ENCODE data around the gene HSPE1. TPM values are rescaled to one million over a fixed set of nuclear protein-coding genes. Genes with fewer than 3 reads are reported as not detected.

The HSPE1 gene
- total and polyA plus RNA-seq, 2 of the 8 experiments (the other 6 are each of a cell fraction or from before 2014, with no cell fraction given) = 206 to 377 TPM

DNA sequence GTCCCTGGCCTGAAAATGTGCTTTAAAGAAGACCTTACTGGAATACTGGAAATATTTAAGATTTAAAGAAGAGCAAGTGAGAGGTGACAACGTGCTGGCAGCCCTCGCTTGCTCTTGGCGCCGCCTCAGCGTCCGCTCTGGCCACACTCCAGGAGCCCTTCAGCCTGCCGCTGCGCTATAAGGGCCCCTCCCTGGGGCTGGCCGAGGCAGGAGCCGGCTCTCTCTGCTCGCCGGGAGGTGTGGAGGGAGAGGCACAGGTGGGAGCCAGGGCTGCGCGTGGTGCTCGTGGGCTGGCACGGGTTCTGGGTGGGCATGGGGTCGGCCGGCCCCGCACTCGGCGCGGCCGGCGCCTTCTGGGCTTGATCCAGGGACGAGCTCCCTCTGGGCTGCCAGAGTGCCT, 49.7 kb upstream of the HSPE1 start:
- no peak for FAIRE-seq
- Histone ChIP-seq H3K4me2 (ENCODE audit: insufficient read depth in 1 of 2, low read depth in 2 of 2, low read length in 2 of 2) (no peak overlapping the region), H3K79me2 (ENCODE audit: control insufficient read depth in 1 of 2, insufficient read depth in 2 of 2, low read length in 2 of 2) (peaks cover 9 to 15% of the 10 kb centered on the region in 2 experiments), H3K27me3 (replicated peaks in 1 of 4; ENCODE audit: control insufficient read depth in 3 of 4, extremely low read depth in 1 of 4, insufficient read depth in 3 of 4, low read length in 3 of 4) (no peaks in the 10 kb centered on the region), H2BK20ac (ENCODE audit: low read length) (no peak overlapping the region), H2BK5ac (ENCODE audit: low read depth, low read length) (no peak overlapping the region), H3K56ac (replicated peaks; ENCODE audit: insufficient read length, low read depth, low read length) (no peak overlapping the region), H3K23ac (ENCODE audit: insufficient read length) (no peak overlapping the region), H3K4ac (replicated peaks; ENCODE audit: insufficient read length, low read depth, low read length) (no peak overlapping the region), H2BK120ac (replicated peaks; ENCODE audit: low read depth, low read length) (no peak overlapping the region), H3K4me3 (ENCODE audit: extremely low read depth in 1 of 4, insufficient read depth in 2 of 4, low read depth in 3 of 4, low read length in 4 of 4) (no peak overlapping the region), H4K8ac (ENCODE audit: extremely low read depth, insufficient read depth, low read length) (peak overlapping the region; percentile 79), H3K36me3 (ENCODE audit: control insufficient read depth in 2 of 4, insufficient read depth in 4 of 4, low read length in 3 of 4) (no peaks in the 10 kb centered on the region), H3K9ac (replicated peaks in 1 of 4; ENCODE audit: extremely low read depth in 1 of 4, low read depth in 3 of 4, low read length in 3 of 4) (no peak overlapping the region), H3K23me2 (ENCODE audit: low read depth, low read length) (peaks cover 3% of the 10 kb centered on the region), H4K91ac (replicated peaks; ENCODE audit: insufficient read length, low read length) (no peak overlapping the region), H2BK12ac (ENCODE audit: low read depth, low read length) (no peak overlapping the region), H4K20me1 (replicated peaks in 1 of 2; ENCODE audit: control insufficient read depth in 1 of 2, insufficient read depth in 2 of 2, low read length in 2 of 2) (peaks cover 0 to 2% of the 10 kb centered on the region in 2 experiments), H4K5ac (ENCODE audit: insufficient read length, low read depth, low read length) (no peak overlapping the region), H3K79me1 (ENCODE audit: low read depth, low read length) (peaks cover 2% of the 10 kb centered on the region), H2AFZ (ENCODE audit: low read length) (no peak overlapping the region), H3K9me3 (ENCODE audit: insufficient read depth in 2 of 2, low read depth in 1 of 2, low read length in 1 of 2) (peaks cover 0 to 3% of the 10 kb centered on the region in 2 experiments; a peak in 1 of 4 replicates), H3K27ac (ENCODE audit: low read depth, low read length) (no peak overlapping the region), H3K18ac (ENCODE audit: extremely low read depth, low read length) (no peak overlapping the region), H3K14ac (ENCODE audit: insufficient read length) (no peak overlapping the region), H3K4me1 (replicated peaks in 1 of 4; ENCODE audit: control insufficient read depth in 3 of 4, insufficient read depth in 4 of 4, low read length in 3 of 4) (peaks cover 0 to 5% (median 0%) of the 10 kb centered on the region in 4 experiments; a peak in 2 of 7 replicates), H2BK15ac (ENCODE audit: low read length) (no peak overlapping the region), H2AK5ac (ENCODE audit: low read depth, low read length) (no peak overlapping the region)
- ChIA-PET POLR2A (ENCODE audit: partially characterized antibody) (interaction anchor here (1.1 to 4.8 kb wide), 4 partner anchors 15 to 62 kb away, joined by 3 to 40 read pairs (median 13); partner anchors contain the start of genes HSPD1, HSPE1 and SF3B1), CTCF (ENCODE audit: partially characterized antibody) (interaction anchor here (0.5 to 2.4 kb wide), 5 partner anchors 10 to 1698 kb away, joined by 3 to 7 read pairs (median 4); no protein-coding TSS in a partner anchor)
- WGBS, 2 experiments (ENCODE audit: extremely low coverage in 1 of 2, insufficient coverage in 1 of 2, insufficient read length in 1 of 2, insufficient replicate concordance in 2 of 2, low coverage in 1 of 2, low lambda C conversion rate in 2 of 2, missing lambda C conversion rate in 1 of 2) = 91% methylated on average over 6 of the region's 25 CpGs; no CpG with 5 or more reads in 1 of the 2 experiments
- DNase-seq (ENCODE audit: low read depth in 1 of 2, low spot score in 2 of 2) = no peak
- TF ChIP-seq GTF2F1 (IDR thresholded peaks at IDR 0.05; ENCODE audit: borderline replicate concordance, low read depth, low read length) (no peak), POLR2A (IDR thresholded peaks at IDR 0.05; ENCODE audit: control extremely low read depth in 1 of 2, low read depth in 2 of 2, low read length in 2 of 2) (no peak), RFX5 (IDR thresholded peaks at IDR 0.05; ENCODE audit: borderline replicate concordance, low read depth, low read length) (no peak), SIN3A (conservative IDR thresholded peaks at IDR 0.05 in 1 of 2, IDR thresholded peaks at IDR 0.05 in 1 of 2; ENCODE audit: low read depth in 1 of 2, low read length in 2 of 2) (no peak)
